NCI-H187 (cell line): ENCODE measurements around the gene ABCA8.

Experiments
- DNase-seq, 2 experiments: peaks; one replicate each; lab custom pipeline; 2025; lab: John Stamatoyannopoulos, UW

The ABCA8 gene

DNA sequence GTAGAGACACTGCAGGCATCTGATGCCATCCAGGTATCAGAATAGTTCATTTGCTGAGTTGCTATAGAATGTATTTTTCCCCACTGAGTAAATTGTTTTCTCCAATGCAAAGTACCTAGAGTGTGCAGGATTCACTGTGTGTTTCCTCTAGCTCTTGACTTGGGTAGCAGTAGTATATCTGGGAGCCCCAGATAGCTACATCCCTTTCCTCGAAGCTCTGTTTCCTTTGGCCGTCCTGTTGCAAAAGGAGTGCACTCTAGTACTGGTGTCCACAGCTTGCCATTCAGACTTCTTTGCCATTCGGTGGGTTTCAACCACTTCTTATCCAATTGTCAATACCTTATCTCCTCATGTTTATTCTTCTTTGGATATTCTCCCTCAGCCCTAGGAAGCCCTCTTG lies 12.8 kb downstream of the ABCA8 start:
- DNase-seq: no peak

DNA sequence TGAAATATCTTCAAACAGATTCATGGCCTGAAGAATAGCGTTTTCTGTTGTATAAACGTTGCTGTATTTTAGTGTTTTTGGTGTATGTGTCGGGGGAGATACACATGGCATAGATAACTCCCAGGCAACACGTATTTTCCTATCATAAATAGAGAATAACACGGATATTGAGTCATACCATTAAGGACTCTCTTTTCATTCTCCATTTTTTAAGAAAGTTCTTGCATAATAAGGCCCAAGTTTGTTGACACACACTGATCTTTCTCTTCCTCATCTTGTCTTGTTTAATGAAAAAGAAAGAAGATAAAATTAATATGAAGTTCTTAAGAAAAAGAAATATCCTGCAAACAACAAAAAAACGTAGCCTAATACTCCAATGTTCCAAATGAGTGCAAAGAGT lies 13.4 kb downstream of the ABCA8 start:
- DNase-seq: no peak

DNA sequence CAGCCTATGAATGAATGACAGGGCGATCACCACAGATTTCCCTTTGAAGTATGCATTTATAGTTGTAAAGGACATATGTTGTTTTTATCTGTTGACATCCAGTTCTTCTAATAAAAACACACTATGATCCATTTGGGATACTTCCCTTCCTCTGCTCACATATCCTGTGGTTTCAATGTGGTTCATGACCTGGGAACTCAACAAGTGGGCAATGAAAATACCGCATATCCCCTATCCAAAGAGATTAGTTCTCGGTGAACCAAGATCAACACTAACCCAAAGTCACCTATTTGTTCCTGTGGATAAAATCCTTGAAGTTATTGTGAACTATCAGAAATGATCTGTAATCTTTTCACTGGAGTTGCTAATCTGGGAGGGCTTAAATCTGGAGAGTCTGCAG lies 16.0 kb downstream of the ABCA8 start:
- no peak for DNase-seq

DNA sequence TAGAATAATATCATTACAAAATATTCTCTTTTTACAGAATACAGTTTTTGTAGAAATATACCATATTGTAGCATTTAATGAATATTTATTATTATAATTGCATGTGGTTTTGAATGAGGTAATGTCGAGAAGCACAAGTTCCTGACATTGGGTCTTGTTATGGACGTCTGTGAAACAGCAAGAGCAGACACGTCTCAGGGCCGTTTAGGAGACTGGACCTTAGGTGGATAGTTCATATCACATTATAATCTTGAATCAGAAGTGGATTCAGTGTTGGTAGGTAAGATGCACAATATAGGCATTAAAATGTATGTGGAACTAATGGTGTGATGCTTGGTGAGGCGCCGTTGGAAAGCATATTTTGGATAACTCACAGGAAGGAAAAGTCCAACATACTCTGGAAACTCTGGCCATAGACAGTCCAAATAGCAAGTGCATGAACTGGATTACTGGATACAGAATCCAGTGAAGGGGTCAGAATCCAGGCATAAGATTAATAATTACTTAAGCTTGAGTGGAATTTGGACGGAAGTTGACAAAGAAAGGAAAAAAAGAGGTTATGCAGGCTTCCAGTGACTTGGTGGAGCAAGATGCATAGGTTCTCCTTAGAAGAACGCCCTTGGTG lies 17.2 kb downstream of the ABCA8 start:
- DNase-seq: no peak

DNA sequence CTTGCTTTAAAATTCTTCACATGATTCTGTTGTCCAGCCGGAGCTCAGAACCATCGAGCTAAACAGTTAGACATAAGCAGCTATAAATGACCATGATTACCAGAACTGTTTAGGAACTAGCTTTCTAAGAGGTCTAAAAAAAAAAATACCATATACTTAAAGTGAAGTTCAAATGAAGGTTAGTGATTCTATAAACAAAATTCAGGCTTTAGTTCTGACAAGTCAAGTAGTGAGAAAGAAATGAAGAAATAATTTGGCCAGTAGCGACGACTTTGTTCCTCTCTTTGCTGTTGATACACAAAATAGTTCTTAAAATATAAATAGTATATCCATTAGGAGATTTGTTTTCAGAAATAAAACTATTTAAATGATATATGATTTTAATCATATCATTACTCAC lies 27.7 kb downstream of the ABCA8 start:
- no peak for DNase-seq

DNA sequence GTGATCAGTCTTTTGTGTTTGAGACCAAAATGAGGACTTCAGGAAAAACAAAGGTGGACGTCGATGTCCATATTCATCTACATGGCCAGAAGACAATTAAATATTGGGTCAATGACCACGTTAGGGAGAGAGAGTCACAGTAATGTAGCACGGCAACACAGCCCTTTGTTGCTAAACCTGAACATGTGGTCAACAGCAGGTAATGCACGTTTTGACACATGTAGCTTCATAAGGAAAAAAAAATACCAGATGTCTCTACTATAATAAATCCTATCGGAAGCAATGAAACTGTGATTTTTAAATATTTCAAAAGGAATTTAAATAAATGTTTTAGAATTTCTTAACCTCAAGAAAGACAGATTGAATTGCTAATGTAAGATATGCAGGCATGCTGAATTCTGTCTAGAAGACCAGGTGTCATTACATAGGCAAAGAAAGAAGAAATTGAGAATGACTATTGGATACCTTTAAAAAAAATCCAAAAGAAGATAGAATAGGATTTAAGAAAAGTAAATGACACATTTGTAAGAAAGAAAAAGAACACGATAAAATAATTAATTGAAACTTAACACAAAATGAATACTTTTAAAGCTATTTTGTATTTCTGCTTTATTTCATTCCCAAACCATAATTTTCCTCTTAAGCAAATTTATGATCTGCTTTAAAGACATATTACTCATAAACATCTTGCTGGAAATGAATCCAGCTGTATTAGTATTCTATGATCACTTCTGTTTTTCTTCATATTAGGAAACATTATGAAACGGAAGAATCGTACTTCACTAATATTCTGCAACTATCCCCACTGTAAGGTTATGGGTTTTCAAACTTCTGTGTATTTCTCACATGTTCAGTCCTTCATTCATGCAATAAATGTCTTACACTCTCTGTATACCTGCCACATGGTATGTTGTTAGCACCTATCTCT lies 30.1 kb downstream of the ABCA8 start:
- no peak for DNase-seq

DNA sequence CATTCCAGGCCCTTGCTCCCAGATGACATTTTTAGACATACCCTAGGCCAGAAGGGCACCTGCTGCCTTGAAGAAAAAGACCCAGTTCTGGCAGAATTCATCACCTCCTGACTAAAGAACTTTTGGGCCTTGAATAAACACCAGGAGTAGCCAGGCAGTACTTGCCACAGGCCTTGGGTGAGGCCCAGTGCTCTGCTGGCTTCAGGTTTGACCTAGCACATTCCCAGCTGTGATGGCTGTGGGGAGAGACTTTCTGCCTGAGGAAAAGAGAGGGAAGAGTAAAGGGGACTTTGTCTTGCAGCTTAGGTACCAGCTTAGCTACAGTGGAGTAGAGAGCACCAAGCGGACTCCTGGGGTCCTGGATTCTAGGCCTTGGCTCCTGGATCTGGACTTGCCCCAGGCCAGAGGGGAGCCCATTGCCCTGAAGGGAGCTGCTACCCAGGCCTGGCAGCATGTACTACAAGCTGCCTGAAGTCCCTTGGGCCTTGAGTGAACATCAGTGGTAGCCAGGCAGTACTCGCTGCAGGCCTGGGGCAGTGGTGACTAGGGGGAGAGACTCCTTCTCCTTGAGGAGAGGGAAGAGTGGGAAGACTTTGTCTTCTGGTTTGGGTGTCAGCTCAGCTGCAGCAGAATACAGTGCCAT lies 44.3 kb downstream of the ABCA8 start:
- DNase-seq: no peak

DNA sequence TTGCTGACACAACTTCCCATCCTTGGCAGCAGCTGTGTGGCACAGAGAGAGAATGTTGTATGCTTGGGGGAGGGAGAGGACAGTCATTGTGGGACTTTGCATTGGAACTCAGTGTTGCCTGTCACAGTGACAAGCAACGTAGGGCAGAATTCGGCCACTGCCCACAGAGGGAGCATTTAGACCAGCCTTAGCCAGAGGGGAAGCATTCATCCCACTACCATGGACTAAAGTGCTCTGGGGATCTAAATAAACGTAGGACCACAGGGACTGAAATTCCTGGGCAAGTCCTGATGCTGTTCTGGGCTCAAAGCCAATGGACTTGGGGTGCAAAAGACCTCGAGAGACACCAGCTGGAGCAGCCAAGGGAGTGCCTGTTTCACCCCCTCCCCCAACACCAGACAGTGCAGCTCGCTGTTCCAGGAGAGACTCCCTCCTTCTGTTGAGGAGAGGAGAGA lies 44.9 kb downstream of the ABCA8 start:
- no peak for DNase-seq

DNA sequence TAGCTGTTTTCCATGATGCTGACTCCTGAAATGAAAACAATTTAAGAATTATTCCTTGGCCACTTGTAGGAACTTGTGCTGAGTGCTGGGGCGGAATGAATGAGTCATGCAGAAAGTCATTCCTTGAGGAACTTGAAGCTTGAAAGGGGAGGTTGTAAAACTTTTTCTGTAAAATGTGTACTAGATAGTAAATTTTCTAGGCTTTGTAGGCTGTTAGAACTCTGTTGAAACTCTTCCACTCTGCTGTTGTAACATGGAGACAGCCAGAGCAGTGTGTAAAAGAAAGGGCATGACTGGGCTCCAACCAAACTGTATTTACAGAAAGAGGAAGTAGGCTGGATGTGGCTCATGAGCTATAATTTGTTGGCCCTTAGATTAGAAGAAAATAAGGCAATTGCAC lies 46.1 kb downstream of the ABCA8 start:
- no peak for DNase-seq

DNA sequence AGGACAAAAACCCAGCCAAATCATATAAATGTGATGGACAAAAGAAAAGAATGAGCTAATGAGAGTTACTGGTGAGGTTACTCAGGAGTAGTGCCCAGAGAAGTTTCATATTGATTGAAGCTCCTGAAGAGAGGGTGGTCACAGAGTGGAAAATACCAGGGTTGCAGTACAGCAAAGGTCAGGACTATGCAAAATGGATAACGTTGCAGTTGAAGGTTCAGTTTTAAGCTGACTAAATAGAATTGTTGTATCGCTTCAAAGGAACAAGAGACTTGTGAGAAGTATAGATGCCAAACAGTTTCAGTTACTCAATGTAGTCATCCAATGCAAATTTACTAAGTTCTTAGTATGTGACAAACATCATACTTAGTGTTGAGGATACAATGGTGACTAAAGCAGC lies 47.1 kb downstream of the ABCA8 start:
- DNase-seq: no peak

DNA sequence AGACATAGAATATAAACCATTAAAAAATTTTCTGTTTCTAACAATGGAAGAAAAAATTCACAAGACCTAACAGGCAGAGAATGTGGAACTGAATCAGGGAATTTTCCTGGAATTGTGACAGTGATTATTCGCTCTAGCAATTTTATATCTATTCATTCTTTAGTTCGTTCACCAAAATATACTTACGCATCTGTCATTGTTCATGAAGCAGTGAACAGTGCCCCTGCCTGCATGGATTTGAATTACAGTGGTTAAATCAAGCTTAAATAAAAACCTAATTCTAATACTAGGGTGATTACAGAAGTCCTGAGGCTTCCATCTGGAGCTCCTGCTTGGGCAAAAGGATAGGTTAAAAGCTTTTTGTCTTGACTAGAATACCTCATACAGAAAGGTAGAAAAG lies 48.6 kb downstream of the ABCA8 start:
- no peak for DNase-seq

DNA sequence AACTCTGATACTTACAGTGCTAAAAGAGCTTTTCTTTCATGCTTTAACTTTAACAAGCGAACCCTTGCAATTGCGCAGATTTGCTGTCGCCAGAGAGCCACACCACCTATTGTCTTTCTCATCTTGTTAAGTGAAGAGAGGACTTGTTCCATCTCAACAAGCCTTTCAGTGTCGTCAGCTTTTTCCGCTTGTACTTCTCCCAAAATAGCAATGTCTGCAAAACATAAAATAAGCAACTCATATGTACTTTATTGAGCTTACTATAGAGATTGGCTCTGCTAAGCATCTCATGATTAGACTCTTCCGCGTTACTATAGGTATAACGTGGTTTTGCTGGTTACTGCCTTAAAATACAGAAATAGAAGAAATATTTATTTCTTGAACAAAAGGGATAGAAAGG lies 51.9 kb downstream of the ABCA8 start:
- DNase-seq: no peak

DNA sequence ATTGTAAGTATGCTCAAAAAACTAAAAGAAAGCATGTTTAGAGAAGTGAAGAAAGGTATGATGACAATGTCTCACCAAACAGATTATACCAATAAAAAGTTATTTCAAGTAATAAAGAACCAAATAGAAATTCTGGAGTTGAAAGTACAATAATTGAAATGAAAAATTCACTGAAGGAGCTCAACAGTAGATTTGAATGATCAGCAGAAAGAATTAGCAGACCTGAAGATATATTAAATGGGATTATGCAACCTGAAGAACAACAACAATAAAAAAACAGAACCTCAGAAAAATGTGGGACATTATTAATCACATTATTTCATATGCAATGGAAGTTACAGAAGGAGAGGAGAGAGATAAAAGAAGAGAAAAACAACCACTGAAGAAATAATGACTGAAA lies 57.6 kb downstream of the ABCA8 start:
- no peak for DNase-seq

DNA sequence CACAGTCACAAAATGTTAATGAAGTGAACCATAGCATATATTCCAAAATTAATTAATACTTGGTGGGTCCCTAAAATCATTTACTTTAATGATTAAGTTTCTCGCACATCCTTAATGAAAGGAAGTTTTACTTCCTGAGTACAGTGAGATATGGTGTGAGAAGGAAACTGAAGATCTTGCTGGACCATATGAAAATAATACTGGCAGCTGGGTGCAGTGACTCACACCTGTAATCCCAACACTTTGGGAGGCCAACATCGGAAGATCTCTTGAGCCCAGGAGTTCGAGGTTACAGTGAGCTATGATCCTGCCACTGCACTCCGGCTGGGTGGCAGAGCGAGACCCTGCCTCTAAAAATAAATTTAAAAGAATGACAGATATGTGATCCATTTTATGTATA lies 62.5 kb downstream of the ABCA8 start:
- DNase-seq: no peak

DNA sequence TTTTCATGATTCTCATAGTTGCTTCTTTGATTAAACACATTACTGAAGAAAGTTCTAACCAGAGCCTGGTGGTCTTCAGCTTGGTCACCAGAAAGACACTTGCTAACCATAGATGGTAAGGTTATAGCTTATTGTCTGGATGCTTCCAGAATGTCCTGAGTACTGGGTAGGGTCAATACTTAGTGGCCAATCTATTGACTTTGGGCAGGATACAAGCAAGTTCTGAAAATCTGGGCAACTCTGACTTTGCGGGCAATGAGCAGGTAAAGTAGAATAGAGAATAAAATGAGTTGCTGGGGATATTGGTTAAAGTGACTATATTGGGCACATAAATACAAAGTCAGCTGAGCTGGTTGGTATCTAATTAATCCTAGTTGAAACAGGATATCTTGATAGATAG lies 63.0 kb downstream of the ABCA8 start:
- DNase-seq: no peak

DNA sequence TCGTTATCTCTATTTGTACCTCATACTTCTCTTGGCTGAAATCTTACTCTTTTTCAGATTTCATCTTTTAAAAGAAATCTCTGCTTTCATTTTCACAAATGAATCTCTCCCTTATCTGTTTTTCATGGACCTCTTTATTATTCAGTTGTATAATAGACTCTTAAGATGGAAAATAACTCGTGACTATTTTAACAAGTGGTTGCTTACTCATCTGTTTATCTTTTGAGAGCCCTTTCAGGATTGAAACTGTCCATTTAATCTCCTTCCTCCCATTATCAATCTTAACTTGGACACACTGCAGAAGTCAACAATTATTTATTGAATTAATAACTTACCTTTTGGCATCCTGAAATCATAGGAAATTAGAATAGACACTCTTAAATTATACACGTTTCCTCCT lies 68.8 kb downstream of the ABCA8 start:
- DNase-seq: no peak

DNA sequence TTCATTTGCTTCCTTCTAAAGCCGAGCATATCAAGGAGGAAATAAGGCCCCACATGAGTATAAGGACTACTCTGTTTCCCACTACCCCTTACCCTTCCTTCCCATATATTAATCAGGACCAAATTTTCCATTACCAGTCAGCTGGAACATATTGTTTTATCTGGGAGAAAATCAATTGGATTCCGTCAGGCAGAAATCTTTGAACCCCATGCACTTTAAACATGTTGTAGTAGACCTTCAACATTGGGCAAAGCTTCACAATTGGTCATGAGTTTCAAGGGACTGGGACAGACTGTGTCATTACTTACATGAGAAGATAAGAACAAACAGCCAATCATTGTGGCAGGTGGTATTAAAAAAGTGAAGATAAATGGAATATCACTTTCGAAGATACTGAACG lies 70.3 kb downstream of the ABCA8 start:
- no peak for DNase-seq

DNA sequence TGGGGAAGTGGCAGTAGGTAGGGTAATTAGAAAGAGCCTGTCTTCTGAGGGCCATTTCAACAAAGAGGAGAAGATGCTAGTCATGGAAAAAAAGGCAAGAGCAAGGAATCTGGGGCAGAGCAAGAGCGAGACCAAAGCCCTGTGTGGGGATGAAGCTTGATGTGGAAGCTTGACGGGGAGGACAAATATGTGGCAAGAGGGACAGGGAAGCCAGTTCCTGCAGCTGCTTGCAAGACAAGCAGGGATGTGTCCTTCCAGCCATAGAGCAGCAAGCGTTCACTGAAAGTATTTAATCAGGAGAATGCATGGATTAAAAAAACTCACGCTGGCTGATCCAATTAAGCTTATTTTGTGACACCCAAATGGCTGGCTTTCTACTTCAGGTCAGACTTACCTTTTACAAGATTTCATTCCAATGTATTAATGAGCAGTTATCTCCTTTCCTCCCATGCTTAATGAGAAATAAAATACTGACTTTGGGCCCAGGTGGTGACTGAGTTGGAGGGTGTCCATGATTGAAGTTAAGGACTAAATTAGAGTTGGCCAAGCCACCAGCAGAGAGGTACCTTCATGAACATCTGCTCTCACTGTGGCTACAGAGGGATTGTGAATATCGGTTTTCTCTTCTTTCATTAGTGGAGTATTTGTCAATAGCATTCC lies 76.8 kb downstream of the ABCA8 start:
- DNase-seq: no peak

DNA sequence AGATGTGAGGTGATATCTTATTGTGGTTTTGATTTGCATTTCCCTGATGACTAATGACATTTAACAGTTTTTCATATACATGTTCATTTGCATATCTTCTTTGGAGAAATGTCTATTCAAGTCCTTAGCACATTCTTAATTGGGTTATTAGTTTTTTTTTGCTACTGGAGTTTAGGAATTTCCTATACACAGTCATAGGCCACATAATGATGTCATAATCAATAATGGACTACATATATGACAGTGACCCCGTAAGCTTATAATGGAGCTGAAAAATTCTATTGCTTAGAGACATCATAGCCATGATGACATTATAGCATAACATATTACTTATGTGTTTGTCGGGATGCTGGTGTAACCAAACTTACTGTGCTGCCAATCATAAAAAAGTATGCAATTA lies 83.7 kb downstream of the ABCA8 start:
- DNase-seq: no peak

DNA sequence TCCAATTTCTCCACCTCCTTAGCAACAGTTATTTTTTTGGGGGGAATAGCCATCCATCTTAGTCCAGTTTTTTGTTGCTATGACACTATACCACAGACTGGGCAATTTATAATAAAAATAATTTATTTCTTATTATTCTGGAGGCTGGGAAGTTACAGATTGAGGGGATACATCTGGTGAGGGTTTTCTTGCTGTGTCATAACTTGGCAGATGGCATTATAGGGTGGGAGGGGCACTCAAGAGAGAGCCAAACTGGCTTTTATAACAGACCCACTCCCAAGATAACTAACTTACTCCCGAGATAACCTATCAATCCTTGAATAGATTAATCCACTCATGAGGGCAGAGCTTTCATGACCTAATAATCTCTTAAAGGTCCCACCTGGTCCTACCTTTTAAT lies 84.2 kb downstream of the ABCA8 start:
- DNase-seq: no peak

DNA sequence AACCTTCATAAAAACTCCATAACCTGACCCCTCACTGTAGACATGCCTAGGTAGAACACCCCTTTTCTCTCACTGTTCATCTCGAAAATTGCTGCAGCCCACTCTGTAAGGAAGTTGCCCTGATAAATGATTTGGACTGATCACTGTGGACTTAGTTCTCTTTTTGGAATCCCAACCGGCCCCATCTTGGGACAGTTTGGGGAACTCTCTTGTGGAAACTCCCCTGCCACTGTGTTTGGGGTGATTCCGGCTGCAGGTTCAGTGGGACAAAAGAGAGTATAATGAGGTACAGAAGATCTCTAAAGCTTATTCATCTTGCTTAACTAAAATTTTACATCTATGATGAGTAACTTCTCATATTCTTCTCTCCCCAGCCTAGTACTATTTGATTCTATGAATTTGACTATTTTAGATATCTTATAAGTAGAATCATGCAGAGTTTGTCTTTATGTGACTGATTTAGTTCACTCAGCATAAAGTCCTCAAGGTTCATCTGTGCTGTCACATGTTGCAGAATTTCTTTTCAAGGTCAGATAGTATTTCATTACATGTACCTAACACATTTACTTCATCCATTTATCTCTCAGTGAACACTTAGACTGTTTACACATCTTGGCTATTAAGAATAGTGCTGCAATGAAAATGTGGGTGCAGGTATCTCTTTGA lies 84.9 kb downstream of the ABCA8 start:
- no peak for DNase-seq

DNA sequence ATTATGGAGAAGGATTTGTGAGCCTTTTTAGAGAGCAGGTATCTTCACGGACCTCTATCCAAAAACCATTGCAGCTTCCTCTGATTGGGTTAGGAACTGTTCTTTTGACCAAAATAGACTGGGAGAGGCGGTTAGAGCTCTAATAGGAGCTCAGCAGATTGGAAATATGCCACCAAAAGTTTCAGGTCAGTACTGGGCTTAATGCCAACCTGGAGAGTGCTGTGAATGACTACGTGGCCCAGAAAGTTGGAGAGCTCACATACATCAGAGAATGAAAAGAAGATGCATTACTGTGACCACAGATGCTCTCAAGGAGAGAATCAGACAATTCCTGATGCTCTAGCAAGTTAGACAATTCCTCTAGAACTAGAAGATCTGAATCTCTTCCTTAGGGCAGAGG lies 86.5 kb downstream of the ABCA8 start:
- no peak for DNase-seq
